GM12891 (cell line): ENCODE data around the gene C1orf159.

ENCODE experiments used
- POLR2A ChIP-seq: IDR thresholded peaks from 2 replicates; pipeline ENCODE4 v1.6.1; 2011; ENCODE audit warnings: low read depth, low read length, control low read depth
- POLR2AphosphoS5 ChIP-seq: IDR thresholded peaks from 2 replicates; pipeline ENCODE4 v1.6.1; 2011; ENCODE audit warnings: low read depth, low read length, control low read depth
- TAF1 ChIP-seq: IDR thresholded peaks from 2 replicates; pipeline ENCODE4 v1.6.1; 2011; ENCODE audit warnings: low read depth, low read length, control low read depth

- no peak for TF ChIP-seq POLR2A
- no peak for TF ChIP-seq POLR2AphosphoS5
- TF ChIP-seq TAF1 = no peak
Measured at GRCh38 chr1:1088801-1089680, 26.8 kb downstream of the C1orf159 start.
